Gastrocnemius medialis (tissue), 4 donors: ENCODE results near the gene ZNF423.

Experiments
- CTCF ChIP-seq, 5 experiments: fragments of 450-650 bp in 3 of 5; fragments of 200-600 bp in 2 of 5; sonication (generic) in 2 of 5; IDR thresholded peaks in 4 of 5; conservative IDR thresholded peaks in 1 of 5; 1 replicate in 4 of 5; 2 replicates in 1 of 5; pipeline ENCODE4 v1.5.1; 2016 to 2019; ENCODE audit warnings: antibody characterized with exemption in 5 of 5, mild to moderate bottlenecking in 3 of 5, moderate library complexity in 3 of 5
- POLR2A ChIP-seq, 2 donors: fragments of 450-650 bp; IDR thresholded peaks; one replicate each; pipeline ENCODE4 v1.6.1; 2017; ENCODE audit warnings: antibody characterized with exemption in 2 of 2, mild to moderate bottlenecking in 2 of 2, moderate library complexity in 2 of 2

GRCh38 chr16:49635009-49635350 lies 220.9 kb downstream of the ZNF423 start:
- no peak for TF ChIP-seq POLR2A (IDR thresholded peaks at IDR 0.05)
- TF ChIP-seq CTCF (IDR thresholded peaks at IDR 0.05 in 4 of 5, conservative IDR thresholded peaks at IDR 0.05 in 1 of 5): no peak
